ENCODE results near the gene DAO.
"Not testable (repeated sequence)": the region's sequence is repeated elsewhere in the genome, so short reads cannot be mapped to it uniquely, and the experiment has no call there.

DAO gene

DNA sequence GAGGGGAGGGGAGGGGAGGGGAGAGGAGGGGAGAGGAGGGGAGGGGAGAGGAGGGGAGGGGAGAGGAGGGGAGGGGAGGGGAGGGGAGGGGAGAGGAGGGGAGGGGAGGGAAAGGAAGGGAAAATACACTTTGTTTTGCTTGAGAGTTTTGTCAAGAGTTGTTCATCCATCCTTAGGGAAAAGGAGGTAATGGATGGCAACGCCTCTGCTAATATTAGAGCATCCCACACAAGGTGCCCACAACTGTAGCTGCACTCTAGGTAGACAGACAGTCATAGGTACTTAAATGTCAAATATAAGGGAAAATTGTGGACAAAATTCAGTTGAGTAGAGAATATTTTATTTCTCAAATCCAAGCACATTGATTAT is 20.0 kb upstream of the DAO start:
- peaks cover 13 to 28% of the 10 kb centered on the region in 2 donors for H3K4me1 ChIP-seq (ENCODE audit: control insufficient read depth in 1 of 2, insufficient read depth in 2 of 2, low read length in 2 of 2)
- peaks cover 0 to 3% of the 10 kb centered on the region in 2 donors for H3K9me3 ChIP-seq (ENCODE audit: control insufficient read depth in 1 of 2, low read length in 2 of 2)
- no peak overlapping the region for H3K27ac ChIP-seq (ENCODE audit: low read length)
- H3K36me3 ChIP-seq (ENCODE audit: control insufficient read depth in 1 of 2, insufficient read depth in 2 of 2, low read length in 2 of 2) = peaks cover 0 to 7% of the 10 kb centered on the region in 2 donors
- H3K4me3 ChIP-seq (ENCODE audit: low read depth in 1 of 2, low read length in 2 of 2) = no peak overlapping the region
- no peaks in the 10 kb centered on the region for H3K27me3 ChIP-seq (ENCODE audit: low read depth, low read length)

DNA sequence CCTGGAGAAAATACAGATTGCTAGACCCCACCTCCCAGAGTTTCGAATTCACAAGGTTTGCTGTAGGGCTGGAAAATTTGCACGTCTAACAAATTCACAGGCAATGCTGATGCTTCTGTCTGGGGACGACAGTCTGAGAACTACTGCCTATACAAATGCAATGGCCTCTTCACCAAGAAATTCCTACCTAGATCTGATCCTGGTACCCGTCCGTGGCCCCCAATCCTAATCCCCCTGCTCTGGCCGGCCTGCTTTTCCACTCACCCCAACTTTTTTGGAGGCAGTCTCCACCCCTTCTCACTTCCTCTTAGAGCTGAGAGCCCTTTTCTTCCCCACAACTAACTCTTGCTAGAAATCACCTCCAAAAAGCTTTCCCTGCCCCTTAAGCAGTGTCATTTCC is 19.4 kb upstream of the DAO start:
- Histone ChIP-seq H3K36me3 (ENCODE audit: control insufficient read depth in 1 of 2, insufficient read depth in 2 of 2, low read length in 2 of 2) (peaks cover 0 to 7% of the 10 kb centered on the region in 2 donors), H3K4me1 (ENCODE audit: control insufficient read depth in 1 of 2, insufficient read depth in 2 of 2, low read length in 2 of 2) (peaks cover 13 to 27% of the 10 kb centered on the region in 2 donors), H3K9me3 (ENCODE audit: control insufficient read depth in 1 of 2, low read length in 2 of 2) (peaks cover 0 to 3% of the 10 kb centered on the region in 2 donors), H3K27me3 (ENCODE audit: low read depth, low read length) (no peaks in the 10 kb centered on the region), H3K4me3 (ENCODE audit: low read depth in 1 of 2, low read length in 2 of 2) (no peak overlapping the region), H3K27ac (ENCODE audit: low read length) (no peak overlapping the region)

DNA sequence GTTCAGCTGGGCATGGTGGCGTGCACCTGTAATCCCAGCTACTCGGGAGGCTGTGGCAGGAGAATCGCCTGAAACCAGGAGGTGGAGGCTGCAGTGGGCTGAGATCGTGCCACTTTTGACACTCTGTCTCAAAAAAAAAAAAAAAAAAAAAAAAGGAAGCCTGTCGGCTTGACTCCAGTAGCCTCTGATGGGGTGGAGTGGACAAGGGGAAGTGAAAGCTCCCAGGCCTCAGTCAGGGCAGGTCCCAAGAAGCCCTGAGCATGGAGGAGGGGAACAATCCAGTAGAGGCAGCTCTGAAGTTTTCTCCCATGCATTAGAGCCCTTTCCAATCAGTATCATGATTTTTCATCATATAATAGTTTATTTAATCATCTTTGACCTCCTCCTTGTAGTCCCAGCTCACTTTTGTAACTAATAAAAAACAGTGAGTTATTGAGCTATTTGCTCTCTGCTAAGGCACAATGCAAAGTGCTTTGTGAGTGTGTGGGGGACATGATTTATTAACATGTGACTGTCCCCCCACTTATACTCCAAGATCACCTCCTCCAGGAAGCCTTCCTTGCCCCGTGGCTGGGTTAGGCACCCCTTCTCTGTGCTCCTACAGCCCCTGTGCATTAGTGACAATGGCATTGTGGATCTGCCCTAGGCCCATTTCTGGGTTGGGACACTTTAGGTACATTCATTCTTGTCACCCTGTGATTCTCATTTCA is 17.9 kb upstream of the DAO start:
- Histone ChIP-seq H3K4me1 (ENCODE audit: control insufficient read depth in 1 of 2, insufficient read depth in 2 of 2, low read length in 2 of 2) (peaks cover 13 to 19% of the 10 kb centered on the region in 2 donors), H3K27me3 (ENCODE audit: low read depth, low read length) (no peaks in the 10 kb centered on the region), H3K36me3 (ENCODE audit: control insufficient read depth in 1 of 2, insufficient read depth in 2 of 2, low read length in 2 of 2) (peaks cover 0 to under 1% of the 10 kb centered on the region in 2 donors), H3K27ac (ENCODE audit: low read length) (no peak overlapping the region), H3K4me3 (ENCODE audit: low read depth in 1 of 2, low read length in 2 of 2) (no peak overlapping the region), H3K9me3 (ENCODE audit: control insufficient read depth in 1 of 2, low read length in 2 of 2) (peaks cover 0 to 3% of the 10 kb centered on the region in 2 donors)

DNA sequence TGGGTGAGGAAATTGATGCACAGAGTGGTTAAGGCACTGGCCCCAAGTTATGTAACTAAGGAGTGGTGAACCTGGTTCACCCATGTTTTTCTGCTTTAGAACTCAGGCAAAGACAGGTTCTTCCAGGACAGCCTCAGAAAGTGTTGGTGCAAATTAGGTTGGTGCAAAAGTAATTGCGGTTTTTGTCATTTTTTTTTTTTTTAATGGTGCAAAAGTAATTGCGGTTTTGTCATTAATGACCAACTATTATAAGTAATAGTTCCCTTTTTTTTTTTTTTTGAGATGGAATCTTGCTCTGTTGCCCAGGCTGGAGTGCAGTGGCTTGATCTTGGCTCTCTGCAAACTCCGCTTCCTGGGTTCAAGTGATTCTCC is 17.3 kb upstream of the DAO start:
- Histone ChIP-seq H3K4me3 (ENCODE audit: low read depth in 1 of 2, low read length in 2 of 2) (no peak overlapping the region), H3K27me3 (ENCODE audit: low read depth, low read length) (no peaks in the 10 kb centered on the region), H3K27ac (ENCODE audit: low read length) (no peak overlapping the region)

DNA sequence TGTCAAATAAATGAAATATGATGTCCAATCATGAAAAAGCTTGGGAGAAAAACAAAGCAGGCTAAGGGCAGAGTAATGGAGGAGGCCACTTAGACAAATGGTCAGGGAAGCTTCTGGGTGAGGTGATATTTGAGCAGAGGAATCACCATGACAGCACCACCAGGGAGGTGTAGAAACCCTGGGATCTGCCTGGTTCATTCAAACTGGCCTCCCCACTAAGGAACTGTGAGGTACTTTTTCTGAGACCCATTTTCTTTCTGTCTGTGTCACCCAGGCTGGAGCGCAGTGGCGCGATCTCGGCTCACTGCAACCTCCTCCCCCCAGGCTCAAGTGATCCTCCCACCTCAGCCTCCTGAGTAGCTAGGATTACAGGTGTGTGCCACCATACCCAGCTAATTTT is 14.7 kb upstream of the DAO start:
- Histone ChIP-seq H3K36me3 (ENCODE audit: control insufficient read depth in 1 of 2, insufficient read depth in 2 of 2, low read length in 2 of 2) (no peaks in the 10 kb centered on the region), H3K4me3 (ENCODE audit: low read depth in 1 of 2, low read length in 2 of 2) (no peak overlapping the region), H3K27me3 (ENCODE audit: low read depth, low read length) (no peaks in the 10 kb centered on the region)

More for the DNA sequence above, 17.3 kb upstream of the DAO start:
- Histone ChIP-seq H3K36me3 (ENCODE audit: control insufficient read depth in 1 of 2, insufficient read depth in 2 of 2, low read length in 2 of 2) (no peaks in the 10 kb centered on the region), H3K4me1 (ENCODE audit: control insufficient read depth in 1 of 2, insufficient read depth in 2 of 2, low read length in 2 of 2) (peaks cover 13 to 19% of the 10 kb centered on the region in 2 donors), H3K9me3 (ENCODE audit: control insufficient read depth in 1 of 2, low read length in 2 of 2) (peaks cover 0 to 3% of the 10 kb centered on the region in 2 donors)

DNA sequence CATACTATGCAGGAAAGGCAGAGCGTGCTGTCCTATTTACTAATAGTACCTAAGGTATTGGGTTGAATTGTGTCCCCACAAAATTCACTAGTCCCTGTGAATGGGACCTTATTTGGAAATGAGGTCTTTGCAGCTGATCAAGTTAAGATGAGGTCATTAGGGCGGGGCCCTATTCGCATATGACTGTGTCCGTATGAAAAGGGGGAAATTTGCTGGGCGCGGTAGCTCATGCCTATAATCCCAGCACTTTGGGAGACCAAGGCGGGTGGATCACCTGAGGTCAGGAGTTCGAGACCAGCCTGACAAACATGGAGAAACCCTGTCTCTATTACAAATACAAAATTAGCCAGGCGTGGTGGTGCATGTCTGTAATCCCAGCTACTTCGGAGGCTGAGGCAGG is 13.8 kb upstream of the DAO start:
- not testable (repeated sequence) for H3K9me3 ChIP-seq (ENCODE audit: control insufficient read depth in 1 of 2, low read length in 2 of 2); H3K4me3 ChIP-seq (ENCODE audit: low read depth in 1 of 2, low read length in 2 of 2); H3K4me1 ChIP-seq (ENCODE audit: control insufficient read depth in 1 of 2, insufficient read depth in 2 of 2, low read length in 2 of 2); H3K36me3 ChIP-seq (ENCODE audit: control insufficient read depth in 1 of 2, insufficient read depth in 2 of 2, low read length in 2 of 2); H3K27me3 ChIP-seq (ENCODE audit: low read depth, low read length); H3K27ac ChIP-seq (ENCODE audit: low read length)

More for the DNA sequence above, 14.7 kb upstream of the DAO start:
- H3K4me1 ChIP-seq (ENCODE audit: control insufficient read depth in 1 of 2, insufficient read depth in 2 of 2, low read length in 2 of 2) = peaks cover 3 to 6% of the 10 kb centered on the region in 2 donors
- H3K27ac ChIP-seq (ENCODE audit: low read length) = no peak overlapping the region
- peaks cover 0 to 3% of the 10 kb centered on the region in 2 donors for H3K9me3 ChIP-seq (ENCODE audit: control insufficient read depth in 1 of 2, low read length in 2 of 2)

DNA sequence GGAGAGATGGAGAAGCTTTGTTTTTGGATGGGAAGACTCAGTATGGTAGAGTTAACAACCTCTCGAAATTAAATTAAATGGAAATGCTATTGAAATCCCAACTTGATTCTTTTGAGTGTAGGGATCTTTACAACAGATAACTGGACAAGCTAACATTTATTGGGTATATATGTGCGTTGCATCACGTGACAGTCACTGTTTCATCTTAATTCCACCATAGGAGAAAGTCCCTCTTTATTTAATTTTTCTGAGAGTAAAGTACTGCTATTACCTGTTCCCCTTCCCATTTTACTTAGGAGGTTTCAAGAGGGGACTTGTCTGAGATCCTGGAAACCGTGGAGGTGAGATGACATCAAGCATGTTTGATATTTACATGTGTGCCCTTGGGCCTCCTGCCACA is 11.1 kb upstream of the DAO start:
- Histone ChIP-seq H3K4me3 (ENCODE audit: low read depth in 1 of 2, low read length in 2 of 2) (no peak overlapping the region), H3K9me3 (ENCODE audit: control insufficient read depth in 1 of 2, low read length in 2 of 2) (no peaks in the 10 kb centered on the region), H3K36me3 (ENCODE audit: control insufficient read depth in 1 of 2, insufficient read depth in 2 of 2, low read length in 2 of 2) (no peaks in the 10 kb centered on the region), H3K4me1 (ENCODE audit: control insufficient read depth in 1 of 2, insufficient read depth in 2 of 2, low read length in 2 of 2) (no peaks in the 10 kb centered on the region), H3K27ac (ENCODE audit: low read length) (no peak overlapping the region), H3K27me3 (ENCODE audit: low read depth, low read length) (no peaks in the 10 kb centered on the region)

DNA sequence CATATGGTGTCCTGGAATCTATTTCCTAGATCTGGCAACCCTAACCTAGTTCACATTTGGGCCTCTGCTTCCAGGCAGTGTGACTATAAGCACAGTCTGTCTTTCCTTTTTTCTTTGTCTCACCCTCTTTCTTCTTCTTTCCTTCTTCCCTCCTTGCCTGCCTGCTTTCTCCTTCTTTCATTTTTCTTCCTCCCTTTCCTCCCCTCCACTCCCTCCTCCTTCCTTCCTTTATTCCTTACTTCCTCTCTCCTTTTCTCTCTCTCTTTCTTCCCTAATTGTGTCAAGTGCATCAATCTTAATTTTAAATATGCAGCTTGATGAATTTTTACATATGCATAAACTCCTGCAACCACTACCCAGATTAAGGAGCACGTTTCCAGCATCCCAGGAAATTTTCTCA is 4.6 kb upstream of the DAO start:
- H3K9me3 ChIP-seq (ENCODE audit: control insufficient read depth in 1 of 2, low read length in 2 of 2) = no peaks in the 10 kb centered on the region
- no peaks in the 10 kb centered on the region for H3K4me1 ChIP-seq (ENCODE audit: control insufficient read depth in 1 of 2, insufficient read depth in 2 of 2, low read length in 2 of 2)
- H3K27ac ChIP-seq (ENCODE audit: low read length) = no peak overlapping the region
- H3K27me3 ChIP-seq (ENCODE audit: low read depth, low read length) = no peaks in the 10 kb centered on the region
- no peak overlapping the region for H3K4me3 ChIP-seq (ENCODE audit: low read depth in 1 of 2, low read length in 2 of 2)
- H3K36me3 ChIP-seq (ENCODE audit: control insufficient read depth in 1 of 2, insufficient read depth in 2 of 2, low read length in 2 of 2) = no peaks in the 10 kb centered on the region

DNA sequence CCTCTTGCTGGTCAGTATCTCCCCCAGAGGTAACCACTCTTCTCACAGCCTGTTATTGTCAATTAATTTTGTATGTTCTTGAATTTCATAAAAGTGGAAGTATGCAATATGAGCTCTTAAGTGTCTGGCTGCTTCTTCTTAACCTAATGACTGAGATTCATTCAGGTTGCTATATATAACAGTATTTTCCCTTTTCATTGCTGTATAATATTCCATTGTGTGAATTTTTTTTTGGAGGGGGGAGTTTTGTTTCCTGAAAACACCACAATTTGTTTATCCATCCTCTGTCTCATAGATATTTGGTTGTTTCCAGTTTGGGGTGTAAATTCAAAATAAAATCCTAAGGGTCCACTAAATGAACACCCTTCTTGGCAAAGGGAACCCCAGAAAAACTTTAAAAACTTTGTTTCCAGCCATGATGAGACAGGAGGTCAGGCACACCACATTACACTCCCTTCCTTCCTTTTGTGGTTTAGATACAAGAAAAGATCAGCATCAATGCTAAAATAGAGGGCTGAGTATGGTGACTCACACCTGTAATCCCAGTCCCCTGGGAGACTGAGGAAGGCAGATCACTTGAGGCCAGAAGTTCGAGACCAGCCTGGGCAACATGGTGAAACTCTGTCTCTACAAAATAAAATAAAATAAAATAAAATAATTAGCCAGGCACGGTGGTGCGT is 4.1 kb upstream of the DAO start:
- Histone ChIP-seq H3K4me3 (ENCODE audit: low read depth in 1 of 2, low read length in 2 of 2) (no peak overlapping the region), H3K36me3 (ENCODE audit: control insufficient read depth in 1 of 2, insufficient read depth in 2 of 2, low read length in 2 of 2) (no peaks in the 10 kb centered on the region), H3K9me3 (ENCODE audit: control insufficient read depth in 1 of 2, low read length in 2 of 2) (no peaks in the 10 kb centered on the region), H3K4me1 (ENCODE audit: control insufficient read depth in 1 of 2, insufficient read depth in 2 of 2, low read length in 2 of 2) (no peaks in the 10 kb centered on the region), H3K27me3 (ENCODE audit: low read depth, low read length) (no peaks in the 10 kb centered on the region), H3K27ac (ENCODE audit: low read length) (no peak overlapping the region)

DNA sequence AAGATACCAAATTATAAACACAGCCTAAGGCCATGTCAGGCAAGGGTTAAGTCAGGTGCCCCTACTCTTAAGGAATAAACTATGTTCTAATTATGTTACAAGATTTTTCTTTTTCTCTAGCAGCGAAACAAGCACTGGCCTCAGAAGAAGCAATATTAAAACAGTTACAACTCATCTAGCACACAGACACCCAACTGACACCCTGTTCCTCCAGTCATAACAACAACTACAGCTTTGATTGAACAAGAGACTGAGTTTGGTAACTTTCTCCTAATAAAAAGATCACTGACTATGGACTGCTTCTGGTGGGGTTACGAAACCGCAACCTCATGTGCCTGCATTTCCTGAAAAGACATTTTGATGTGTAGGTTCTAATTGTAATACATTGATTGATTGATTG is 3.3 kb upstream of the DAO start:
- H3K27ac ChIP-seq (ENCODE audit: low read length) = no peak overlapping the region
- no peaks in the 10 kb centered on the region for H3K4me1 ChIP-seq (ENCODE audit: control insufficient read depth in 1 of 2, insufficient read depth in 2 of 2, low read length in 2 of 2)
- H3K27me3 ChIP-seq (ENCODE audit: low read depth, low read length) = no peaks in the 10 kb centered on the region

DNA sequence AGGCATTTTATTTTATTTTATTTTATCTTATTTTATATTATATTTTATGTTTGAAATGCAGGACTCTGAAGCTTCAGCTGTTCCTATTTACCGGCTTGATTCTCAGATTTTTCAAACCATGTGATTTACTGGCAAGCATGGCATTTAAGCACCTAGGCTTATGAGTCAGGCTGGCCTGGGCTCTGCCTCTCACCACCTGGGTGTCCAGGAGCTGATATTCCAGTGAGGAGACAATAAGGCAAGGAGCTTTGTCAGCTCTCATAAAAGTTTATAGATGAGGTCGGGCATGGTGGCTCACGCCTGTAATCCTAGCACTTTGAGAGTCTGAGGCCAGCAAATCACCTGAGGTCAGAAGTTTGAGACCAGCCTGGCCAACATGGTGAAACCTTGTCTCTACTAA is 2.1 kb downstream of the DAO start:
- no peaks in the 10 kb centered on the region for H3K9me3 ChIP-seq (ENCODE audit: control insufficient read depth in 1 of 2, low read length in 2 of 2)
- H3K27me3 ChIP-seq (ENCODE audit: low read depth, low read length) = no peaks in the 10 kb centered on the region
- H3K4me1 ChIP-seq (ENCODE audit: control insufficient read depth in 1 of 2, insufficient read depth in 2 of 2, low read length in 2 of 2) = no peaks in the 10 kb centered on the region
- no peak overlapping the region for H3K4me3 ChIP-seq (ENCODE audit: low read depth in 1 of 2, low read length in 2 of 2)
- no peak overlapping the region for H3K27ac ChIP-seq (ENCODE audit: low read length)
- H3K36me3 ChIP-seq (ENCODE audit: control insufficient read depth in 1 of 2, insufficient read depth in 2 of 2, low read length in 2 of 2) = no peaks in the 10 kb centered on the region

More for the DNA sequence above, 3.3 kb upstream of the DAO start:
- H3K9me3 ChIP-seq (ENCODE audit: control insufficient read depth in 1 of 2, low read length in 2 of 2) = no peaks in the 10 kb centered on the region
- no peaks in the 10 kb centered on the region for H3K36me3 ChIP-seq (ENCODE audit: control insufficient read depth in 1 of 2, insufficient read depth in 2 of 2, low read length in 2 of 2)
- H3K4me3 ChIP-seq (ENCODE audit: low read depth in 1 of 2, low read length in 2 of 2) = no peak overlapping the region
